ENCODE measurements around the gene ATN1. TPM values are rescaled to one million over a fixed set of nuclear protein-coding genes. Genes with fewer than 3 reads are reported as not detected.
A peak's percentile ranks its signal among the peaks of the same experiment; 100 is the strongest.

The ATN1 gene
- total and polyA plus RNA-seq, 4 donors, result 3.6 to 12.6 (median 7.9) TPM

DNA sequence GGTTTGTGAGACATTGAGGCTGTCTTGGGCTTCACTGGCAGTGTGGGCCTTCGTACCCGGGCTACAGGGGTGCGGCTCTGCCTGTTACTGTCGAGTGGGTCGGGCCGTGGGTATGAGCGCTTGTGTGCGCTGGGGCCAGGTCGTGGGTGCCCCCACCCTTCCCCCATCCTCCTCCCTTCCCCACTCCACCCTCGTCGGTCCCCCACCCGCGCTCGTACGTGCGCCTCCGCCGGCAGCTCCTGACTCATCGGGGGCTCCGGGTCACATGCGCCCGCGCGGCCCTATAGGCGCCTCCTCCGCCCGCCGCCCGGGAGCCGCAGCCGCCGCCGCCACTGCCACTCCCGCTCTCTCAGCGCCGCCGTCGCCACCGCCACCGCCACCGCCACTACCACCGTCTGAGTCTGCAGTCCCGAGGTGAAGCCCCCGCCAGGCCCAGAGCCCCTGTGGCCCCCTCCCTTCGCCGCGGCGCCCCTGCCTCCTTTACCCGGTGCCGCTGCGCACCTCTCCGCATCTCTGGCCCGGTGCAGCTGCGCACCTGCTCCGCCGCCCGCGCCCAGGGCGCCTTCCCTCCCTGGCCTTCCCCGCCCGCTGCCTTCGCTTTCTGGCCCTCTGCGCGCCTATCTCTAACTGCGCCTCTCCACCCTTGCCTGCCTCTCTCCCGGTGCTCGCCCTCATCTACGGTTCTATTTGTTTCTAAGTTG lies 13.4 kb upstream of the ATN1 start, which contains the start of gene ENO2:
ENO2 (plus strand) TSS at position 335 of the 701 bp plus-strand sequence. CDS start 1,253 bp downstream, outside the sequence.
- Histone ChIP-seq H3K27ac (ENCODE audit: low read depth in 1 of 2, low read length in 2 of 2) (peak within 1 kb of the TSS; percentile 47 to 56), H3K9me3 (ENCODE audit: control insufficient read depth in 4 of 4, low read length in 3 of 4) (no peaks in the 10 kb centered on the region), H3K9ac (ENCODE audit: low read depth in 1 of 2, low read length in 2 of 2) (no peak within 1 kb of the TSS), H3K4me1 (ENCODE audit: control insufficient read depth in 4 of 4, insufficient read depth in 4 of 4, low read length in 3 of 4) (peaks cover 3 to 13% (median 5%) of the 10 kb centered on the region in 4 donors), H3K27me3 (ENCODE audit: control insufficient read depth in 4 of 4, insufficient read depth in 4 of 4, low read length in 3 of 4) (peaks cover 0 to 6% (median 0%) of the 10 kb centered on the region in 4 donors), H3K36me3 (ENCODE audit: control insufficient read depth in 4 of 4, insufficient read depth in 3 of 4, low read depth in 1 of 4, low read length in 3 of 4) (no peaks in the 10 kb centered on the region), H3K4me3 (ENCODE audit: low read depth in 1 of 3, low read length in 3 of 3) (peak within 1 kb of the TSS in 2 of 3 donors; percentile 50 to 65)
- TF ChIP-seq, protein P1, sequence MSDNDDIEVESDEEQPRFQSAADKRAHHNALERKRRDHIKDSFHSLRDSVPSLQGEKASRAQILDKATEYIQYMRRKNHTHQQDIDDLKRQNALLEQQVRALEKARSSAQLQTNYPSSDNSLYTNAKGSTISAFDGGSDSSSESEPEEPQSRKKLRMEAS (IDR thresholded peaks at IDR 0.05), result no peak
- TF ChIP-seq RXRA (IDR thresholded peaks at IDR 0.05) (no peak), EGR1 (IDR thresholded peaks at IDR 0.05; ENCODE audit: low read depth in 2 of 2) (no peak), RAD21 (IDR thresholded peaks at IDR 0.05) (no peak)
- WGBS, result 1% methylated on average over 68 of the region's 68 CpGs
- DNase-seq (ENCODE audit: low spot score), result peak; percentile 61

DNA sequence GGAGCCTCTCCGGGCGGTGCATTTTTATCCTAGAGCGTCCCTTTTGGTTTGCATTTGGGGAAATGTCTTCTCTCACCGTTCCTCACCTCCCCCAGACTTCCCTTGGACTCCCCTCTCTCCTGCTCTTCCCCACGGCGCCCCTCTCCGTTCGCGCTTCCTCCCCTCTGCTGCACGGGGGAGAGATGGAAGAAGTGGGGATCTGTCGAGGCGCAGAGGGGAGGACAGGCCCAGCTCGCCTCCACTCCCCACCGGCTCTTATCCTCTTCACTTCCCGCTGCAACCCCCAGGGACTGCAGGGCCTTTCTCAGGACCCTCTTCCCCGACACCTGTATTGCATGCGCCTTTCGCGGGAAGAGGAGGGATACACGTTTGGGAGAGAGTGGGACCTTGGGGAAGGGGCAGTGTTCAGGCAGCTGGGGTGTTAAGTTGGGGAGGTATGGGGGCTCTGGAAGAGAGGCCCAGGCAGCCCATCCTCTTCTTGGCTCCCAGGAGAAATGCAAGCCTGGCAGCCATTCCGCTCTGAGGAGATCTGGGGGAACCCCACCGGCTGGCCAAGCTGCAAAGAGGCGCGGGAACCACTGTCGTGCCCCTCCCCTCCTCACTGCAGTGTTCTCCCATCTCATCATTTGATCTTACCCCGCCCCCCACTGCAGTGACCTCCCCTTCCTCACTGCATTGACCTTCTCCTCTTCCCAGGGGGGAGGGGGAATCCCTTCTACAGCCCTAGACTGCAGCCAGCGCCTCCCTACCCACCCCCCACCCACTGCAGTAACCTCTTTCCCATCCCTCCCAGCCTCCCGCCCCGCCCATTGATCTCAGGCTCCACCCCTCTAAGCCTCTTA lies 12.6 kb upstream of the ATN1 start:
- H3K27ac ChIP-seq (ENCODE audit: low read depth in 1 of 2, low read length in 2 of 2), result peak overlapping the region in 1 of 2 donors; percentile 47
- H3K27me3 ChIP-seq (ENCODE audit: control insufficient read depth in 4 of 4, insufficient read depth in 4 of 4, low read length in 3 of 4), result peaks cover 0 to 6% (median 0%) of the 10 kb centered on the region in 4 donors
- H3K9ac ChIP-seq (ENCODE audit: low read depth in 1 of 2, low read length in 2 of 2), result no peak overlapping the region
- no peaks in the 10 kb centered on the region for H3K9me3 ChIP-seq (ENCODE audit: control insufficient read depth in 4 of 4, low read length in 3 of 4)
- 19% methylated on average over 29 of the region's 29 CpGs for WGBS
- H3K4me1 ChIP-seq (ENCODE audit: control insufficient read depth in 4 of 4, insufficient read depth in 4 of 4, low read length in 3 of 4), result peaks cover 3 to 13% (median 5%) of the 10 kb centered on the region in 4 donors
- H3K36me3 ChIP-seq (ENCODE audit: control insufficient read depth in 4 of 4, insufficient read depth in 3 of 4, low read depth in 1 of 4, low read length in 3 of 4), result no peaks in the 10 kb centered on the region
- TF ChIP-seq RXRA (IDR thresholded peaks at IDR 0.05) (no peak), RAD21 (IDR thresholded peaks at IDR 0.05) (no peak), EGR1 (IDR thresholded peaks at IDR 0.05; ENCODE audit: low read depth in 2 of 2) (no peak), GABPA (IDR thresholded peaks at IDR 0.05 in 1 of 2, conservative IDR thresholded peaks at IDR 0.05 in 1 of 2) (no peak), NR2F2 (IDR thresholded peaks at IDR 0.05) (no peak)
- TF ChIP-seq, protein P2, sequence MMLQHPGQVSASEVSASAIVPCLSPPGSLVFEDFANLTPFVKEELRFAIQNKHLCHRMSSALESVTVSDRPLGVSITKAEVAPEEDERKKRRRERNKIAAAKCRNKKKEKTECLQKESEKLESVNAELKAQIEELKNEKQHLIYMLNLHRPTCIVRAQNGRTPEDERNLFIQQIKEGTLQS (IDR thresholded peaks at IDR 0.05), result no peak
- TF ChIP-seq, protein P1 (IDR thresholded peaks at IDR 0.05), result no peak
- peak; percentile 64 for DNase-seq (ENCODE audit: low spot score)
- H3K4me3 ChIP-seq (ENCODE audit: low read depth in 1 of 3, low read length in 3 of 3), result peak overlapping the region in 2 of 3 donors; percentile 50 to 65

DNA sequence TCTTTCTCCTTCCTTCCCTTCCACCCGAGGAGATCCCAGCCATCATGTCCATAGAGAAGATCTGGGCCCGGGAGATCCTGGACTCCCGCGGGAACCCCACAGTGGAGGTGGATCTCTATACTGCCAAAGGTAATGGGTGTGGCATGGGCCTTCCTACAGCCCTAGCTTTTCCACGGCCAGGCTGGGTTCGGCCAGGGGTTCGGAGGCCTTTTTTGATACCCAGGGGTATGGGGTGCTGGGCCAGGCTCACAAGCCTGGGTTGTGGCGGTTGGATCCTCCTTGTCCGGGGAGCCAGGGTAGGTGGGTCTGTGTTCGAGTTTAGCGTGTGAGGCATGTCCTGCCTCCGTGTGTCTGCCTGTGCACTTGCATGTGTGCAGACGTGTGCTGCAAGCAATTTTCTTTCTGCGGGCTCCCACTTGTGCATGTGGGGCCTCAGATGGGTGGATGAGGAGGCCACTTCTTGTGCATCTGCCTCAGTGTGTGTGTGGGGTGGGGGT lies 11.9 kb upstream of the ATN1 start:
- peaks cover 0 to 6% (median 0%) of the 10 kb centered on the region in 4 donors for H3K27me3 ChIP-seq (ENCODE audit: control insufficient read depth in 4 of 4, insufficient read depth in 4 of 4, low read length in 3 of 4)
- WGBS, result 77% methylated on average over 14 of the region's 14 CpGs
- no peaks in the 10 kb centered on the region for H3K36me3 ChIP-seq (ENCODE audit: control insufficient read depth in 4 of 4, insufficient read depth in 3 of 4, low read depth in 1 of 4, low read length in 3 of 4)
- H3K4me1 ChIP-seq (ENCODE audit: control insufficient read depth in 4 of 4, insufficient read depth in 4 of 4, low read length in 3 of 4), result peaks cover 3 to 13% (median 5%) of the 10 kb centered on the region in 4 donors
- no peak overlapping the region for H3K27ac ChIP-seq (ENCODE audit: low read depth in 1 of 2, low read length in 2 of 2)
- no peak overlapping the region for H3K9ac ChIP-seq (ENCODE audit: low read depth in 1 of 2, low read length in 2 of 2)
- TF ChIP-seq JUND (IDR thresholded peaks at IDR 0.05) (no peak), SP1 (IDR thresholded peaks at IDR 0.05) (no peak), RAD21 (IDR thresholded peaks at IDR 0.05) (no peak), NR2F2 (IDR thresholded peaks at IDR 0.05) (no peak), HNF4A (conservative IDR thresholded peaks at IDR 0.05) (no peak), HNF4G (IDR thresholded peaks at IDR 0.05) (no peak), RXRA (IDR thresholded peaks at IDR 0.05) (no peak)
- TF ChIP-seq, protein P3, sequence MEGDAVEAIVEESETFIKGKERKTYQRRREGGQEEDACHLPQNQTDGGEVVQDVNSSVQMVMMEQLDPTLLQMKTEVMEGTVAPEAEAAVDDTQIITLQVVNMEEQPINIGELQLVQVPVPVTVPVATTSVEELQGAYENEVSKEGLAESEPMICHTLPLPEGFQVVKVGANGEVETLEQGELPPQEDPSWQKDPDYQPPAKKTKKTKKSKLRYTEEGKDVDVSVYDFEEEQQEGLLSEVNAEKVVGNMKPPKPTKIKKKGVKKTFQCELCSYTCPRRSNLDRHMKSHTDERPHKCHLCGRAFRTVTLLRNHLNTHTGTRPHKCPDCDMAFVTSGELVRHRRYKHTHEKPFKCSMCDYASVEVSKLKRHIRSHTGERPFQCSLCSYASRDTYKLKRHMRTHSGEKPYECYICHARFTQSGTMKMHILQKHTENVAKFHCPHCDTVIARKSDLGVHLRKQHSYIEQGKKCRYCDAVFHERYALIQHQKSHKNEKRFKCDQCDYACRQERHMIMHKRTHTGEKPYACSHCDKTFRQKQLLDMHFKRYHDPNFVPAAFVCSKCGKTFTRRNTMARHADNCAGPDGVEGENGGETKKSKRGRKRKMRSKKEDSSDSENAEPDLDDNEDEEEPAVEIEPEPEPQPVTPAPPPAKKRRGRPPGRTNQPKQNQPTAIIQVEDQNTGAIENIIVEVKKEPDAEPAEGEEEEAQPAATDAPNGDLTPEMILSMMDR (IDR thresholded peaks at IDR 0.05; ENCODE audit: low read depth, low read length, missing input control), result no peak
- TF ChIP-seq, protein P1 (IDR thresholded peaks at IDR 0.05), result no peak
- TF ChIP-seq, protein P2 (IDR thresholded peaks at IDR 0.05), result no peak
- H3K9me3 ChIP-seq (ENCODE audit: control insufficient read depth in 4 of 4, low read length in 3 of 4), result no peaks in the 10 kb centered on the region
- no peak overlapping the region for H3K4me3 ChIP-seq (ENCODE audit: low read depth in 1 of 3, low read length in 3 of 3)
- no peak for DNase-seq (ENCODE audit: low spot score)
